ENCODE results near the gene BMPR2.

DNA sequence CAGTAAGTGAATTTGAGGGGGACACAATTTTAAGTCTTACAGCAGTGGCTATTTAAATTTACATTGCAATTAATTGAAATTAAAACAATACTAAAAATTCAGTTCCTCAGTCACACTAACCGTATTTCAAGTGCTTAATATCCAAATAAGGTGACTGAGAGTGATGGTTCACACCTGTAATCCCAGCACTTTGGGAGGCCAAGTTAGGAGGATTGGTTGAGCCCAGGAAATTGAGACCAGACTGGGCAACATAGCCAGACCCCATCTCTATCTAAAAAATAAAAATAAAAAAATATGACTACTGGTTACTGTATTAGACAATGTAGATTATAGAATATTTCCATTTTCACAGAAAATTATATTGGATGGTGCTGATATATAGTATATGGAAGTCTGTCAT, 79.0 kb downstream of the BMPR2 start:
- TF ChIP-seq CTCF (IDR thresholded peaks at IDR 0.05): no peak
- TF ChIP-seq GABPA (IDR thresholded peaks at IDR 0.05; ENCODE audit: low read depth): no peak
- no peak for TF ChIP-seq ELF1 (IDR thresholded peaks at IDR 0.05)
- TF ChIP-seq ZBTB33 (IDR thresholded peaks at IDR 0.05; ENCODE audit: borderline replicate concordance, low read depth): no peak
- no peak for TF ChIP-seq EZH2phosphoT487 (IDR thresholded peaks at IDR 0.05; ENCODE audit: borderline replicate concordance, low read depth)
- no peak for TF ChIP-seq TEAD4 (IDR thresholded peaks at IDR 0.05; ENCODE audit: borderline replicate concordance, insufficient read depth)
- TF ChIP-seq POLR2AphosphoS5 (IDR thresholded peaks at IDR 0.05; ENCODE audit: low read depth, low read length): no peak
- TF ChIP-seq PBX3 (IDR thresholded peaks at IDR 0.05): no peak
